HG02870 (cell line): Measurements from ENCODE around the gene RMND5B.

ENCODE experiments used
- ATAC-seq: cut with Tn5 transposase; IDR thresholded peaks from one replicate; pipeline ENCODE4 v1.9.1; 2021; ENCODE audit warnings: mild to moderate bottlenecking, moderate library complexity; ENCODE audit not compliant: unreplicated experiment

RMND5B gene

GRCh38 chr5:178199581-178200434, 69.0 kb downstream of the RMND5B start:
- ATAC-seq, result no peak
